Measurements from ENCODE around the gene SLC25A46. TPM values are rescaled to one million over a fixed set of nuclear protein-coding genes. Genes with fewer than 3 reads are reported as not detected.

Gene SLC25A46
- total RNA-seq, 1 donor from 2014 or later = 39.0 TPM

- DNase-seq (no peak), ATAC-seq (no peak)
- Histone ChIP-seq H3K36me3 (no peaks in the 10 kb centered on the region), H3K27me3 (no peaks in the 10 kb centered on the region), H3K4me1 (no peaks in the 10 kb centered on the region), H3K4me3 (no peak overlapping the region), H3K9me3 (no peaks in the 10 kb centered on the region), H3K27ac (no peak overlapping the region)
- intact Hi-C loops (cut with DNase I) = no loop called here
- no peak for TF ChIP-seq CTCF (IDR thresholded peaks at IDR 0.05)
These were observed 33.5 kb upstream of the SLC25A46 start for GRCh38 chr5:110705349-110705748.

DNA sequence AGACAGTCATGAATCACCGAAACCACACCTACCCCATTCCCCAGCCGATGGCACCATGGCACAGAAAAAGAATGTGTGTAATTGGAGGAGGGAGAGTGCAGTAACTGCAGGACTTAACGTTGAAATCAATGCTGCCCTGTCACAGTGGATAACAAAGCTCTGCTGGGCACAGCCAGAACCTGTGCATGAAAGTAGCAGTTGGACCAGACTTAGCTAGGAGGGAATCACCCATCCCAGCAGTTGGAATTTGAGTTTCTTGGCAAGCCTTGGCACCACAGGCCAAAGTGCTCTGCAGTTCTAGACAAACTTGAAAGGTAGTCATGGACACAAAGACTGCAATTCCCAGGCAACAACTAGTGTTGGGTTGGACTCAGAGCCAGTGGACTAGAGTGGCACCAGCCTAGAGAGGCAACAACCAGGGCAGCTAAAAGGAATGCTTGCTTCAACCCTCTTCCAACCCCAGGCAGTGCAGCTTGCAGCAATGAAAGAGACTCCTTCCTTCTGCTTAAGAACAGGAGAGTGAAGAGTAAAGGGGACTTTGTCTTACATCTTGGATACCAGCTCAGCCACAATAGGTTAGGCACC, 31.5 kb upstream of the SLC25A46 start:
- H3K27ac ChIP-seq = no peak overlapping the region
- no peak overlapping the region for H3K4me3 ChIP-seq
- no peaks in the 10 kb centered on the region for H3K9me3 ChIP-seq
- no peak for DNase-seq
- H3K27me3 ChIP-seq = no peaks in the 10 kb centered on the region
- no peaks in the 10 kb centered on the region for H3K36me3 ChIP-seq
- no peaks in the 10 kb centered on the region for H3K4me1 ChIP-seq
- intact Hi-C loops (cut with DNase I) = no loop called here
- no peak for ATAC-seq
- TF ChIP-seq CTCF (IDR thresholded peaks at IDR 0.05) = no peak

- intact Hi-C loops (cut with DNase I) = no loop called here
- Histone ChIP-seq H3K27me3 (no peaks in the 10 kb centered on the region), H3K4me3 (no peak overlapping the region)
These were observed 22.3 kb upstream of the SLC25A46 start for GRCh38 chr5:110716247-110717245.

DNA sequence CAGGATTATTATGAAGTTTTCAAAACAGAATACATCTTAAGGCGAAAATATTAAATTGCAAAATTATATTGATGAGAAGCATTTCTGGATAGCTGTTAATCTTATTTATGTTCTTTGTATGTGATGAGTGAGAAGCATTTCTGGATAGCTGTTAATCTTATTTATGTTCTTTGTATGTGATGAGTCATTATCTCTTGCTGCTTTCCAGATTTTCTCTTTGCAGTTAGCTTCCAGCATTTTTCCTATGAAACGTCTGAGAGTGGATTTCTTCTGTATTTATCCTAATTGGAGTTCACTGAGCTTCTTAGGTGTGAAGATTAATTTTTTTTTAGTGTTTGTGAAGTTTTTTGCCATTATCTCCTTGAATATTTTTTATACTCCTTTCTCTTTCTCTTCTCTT, 20.5 kb upstream of the SLC25A46 start:
- H3K9me3 ChIP-seq = no peaks in the 10 kb centered on the region
- intact Hi-C loops (cut with DNase I) = no loop called here
- H3K27ac ChIP-seq = no peak overlapping the region
- TF ChIP-seq CTCF (IDR thresholded peaks at IDR 0.05) = no peak
- DNase-seq = no peak
- no peaks in the 10 kb centered on the region for H3K4me1 ChIP-seq
- H3K27me3 ChIP-seq = no peaks in the 10 kb centered on the region
- no peak overlapping the region for H3K4me3 ChIP-seq
- H3K36me3 ChIP-seq = no peaks in the 10 kb centered on the region
- no peak for ATAC-seq

More at GRCh38 chr5:110716247-110717245, 22.3 kb upstream of the SLC25A46 start:
- no peak for TF ChIP-seq CTCF (IDR thresholded peaks at IDR 0.05)
- Histone ChIP-seq H3K4me1 (no peaks in the 10 kb centered on the region), H3K36me3 (no peaks in the 10 kb centered on the region), H3K27ac (no peak overlapping the region), H3K9me3 (no peaks in the 10 kb centered on the region)
- no peak for DNase-seq
- ATAC-seq = no peak

DNA sequence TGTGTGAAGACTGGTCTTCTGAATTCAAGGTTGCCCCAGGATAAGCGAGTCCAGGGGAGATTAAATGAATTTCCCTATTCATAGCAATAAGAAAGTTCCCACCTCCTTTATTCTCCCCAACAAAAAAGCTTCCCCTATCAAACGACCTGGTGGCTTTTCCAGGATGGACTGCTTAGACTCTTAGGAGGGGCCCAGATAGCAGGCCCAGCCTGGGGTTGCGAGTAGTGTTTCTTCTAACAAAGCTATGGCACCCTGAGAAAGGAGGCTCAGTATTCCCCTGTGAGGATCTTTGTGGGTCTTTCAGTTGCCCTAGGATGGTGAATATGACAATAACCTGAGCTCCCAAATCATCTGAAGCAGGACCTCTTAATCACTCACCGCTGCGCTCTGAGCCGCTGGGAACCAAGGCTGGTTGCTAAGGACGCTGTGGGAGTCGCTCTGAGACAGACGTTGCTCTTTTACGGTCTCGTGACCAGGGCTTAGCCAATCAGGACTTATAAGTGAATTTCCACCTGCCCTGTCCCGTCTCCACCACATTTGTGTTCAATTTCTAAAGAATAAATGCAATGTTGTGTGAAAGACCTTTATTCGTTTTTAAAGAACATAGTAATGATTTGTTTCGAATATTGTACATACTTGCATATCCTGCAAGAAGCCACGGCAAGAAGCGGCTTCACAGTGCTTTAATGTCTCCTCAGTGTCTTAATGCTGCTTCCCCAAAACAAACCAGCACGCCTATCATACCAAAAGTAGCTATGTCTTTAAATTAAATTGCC, 12.4 kb upstream of the SLC25A46 start, which contains the start of gene TMEM232:
TMEM232 (minus strand) TSS at position 423 of the 776 bp plus-strand sequence. CDS start 59,319 bp downstream, outside the sequence.
- Histone ChIP-seq H3K27me3 (no peaks in the 10 kb centered on the region), H3K4me1 (no peaks in the 10 kb centered on the region), H3K27ac (no peak within 1 kb of the TSS), H3K4me3 (peak within 1 kb of the TSS; percentile 54), H3K36me3 (no peaks in the 10 kb centered on the region), H3K9me3 (no peaks in the 10 kb centered on the region)
- peak; percentile 80 for DNase-seq
- intact Hi-C loops (cut with DNase I) = no loop called here
- ATAC-seq = peak; percentile 100
- TF ChIP-seq CTCF (IDR thresholded peaks at IDR 0.05) = no peak
